ENCODE data around the gene CNTD1.

DNA sequence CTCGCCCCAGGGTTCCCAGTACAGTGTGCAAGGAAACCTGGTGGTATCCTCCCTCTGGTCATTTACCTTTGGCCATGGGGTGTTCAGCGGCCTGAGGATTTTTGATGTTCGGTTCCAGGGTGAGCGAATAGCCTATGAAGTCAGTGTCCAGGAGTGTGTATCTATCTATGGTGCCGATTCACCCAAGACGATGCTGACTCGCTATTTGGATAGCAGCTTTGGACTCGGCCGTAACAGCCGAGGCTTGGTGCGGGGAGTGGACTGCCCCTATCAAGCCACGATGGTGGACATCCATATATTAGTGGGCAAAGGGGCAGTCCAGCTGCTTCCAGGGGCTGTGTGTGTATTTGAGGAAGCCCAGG, 46.9 kb downstream of the CNTD1 start:
- TF ChIP-seq CTCF (IDR thresholded peaks at IDR 0.05), result no peak
- TF ChIP-seq POLR2A (IDR thresholded peaks at IDR 0.05), result no peak
